Measurements from ENCODE around the gene TOMM20.

DNA sequence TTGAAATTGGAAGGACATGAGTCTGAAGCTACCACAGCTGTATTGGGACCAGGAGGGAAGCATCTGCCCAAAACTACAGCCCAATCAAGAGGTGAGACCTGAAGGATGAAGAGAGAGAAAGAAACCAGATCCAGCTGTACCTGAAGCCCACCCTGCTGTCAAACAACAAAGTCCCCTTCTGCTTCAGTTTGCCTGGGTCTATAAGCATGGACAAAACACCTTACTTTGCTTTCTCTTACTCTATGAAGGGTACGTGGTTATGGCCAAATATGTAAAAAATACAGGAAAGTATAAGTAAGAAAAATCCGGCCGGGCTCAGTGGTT is 26.4 kb downstream of the TOMM20 start:
- no peak for TF ChIP-seq POLR2AphosphoS5 (IDR thresholded peaks at IDR 0.05; ENCODE audit: borderline replicate concordance, low read depth, low read length)
- TF ChIP-seq EZH2 (IDR thresholded peaks at IDR 0.05) = no peak
- no peak for TF ChIP-seq FOXP2 (optimal IDR thresholded peaks at IDR 0.05; ENCODE audit: control extremely low read depth, extremely low read length, insufficient read depth)

Data from SK-N-MC (cell line).